CD4-positive, alpha-beta T cell treated with Interleukin-6 for 4 hours (primary cell): Measurements from ENCODE around the gene HS3ST4.
"Not testable (repeated sequence)": the region's sequence is repeated elsewhere in the genome, so short reads cannot be mapped to it uniquely, and the experiment has no call there.

Source experiments
- DNase-seq: peaks from one replicate; pipeline ENCODE4 v3.0.0-alpha.2; 2020; ENCODE audit warnings: mixed read lengths

Gene HS3ST4

DNA sequence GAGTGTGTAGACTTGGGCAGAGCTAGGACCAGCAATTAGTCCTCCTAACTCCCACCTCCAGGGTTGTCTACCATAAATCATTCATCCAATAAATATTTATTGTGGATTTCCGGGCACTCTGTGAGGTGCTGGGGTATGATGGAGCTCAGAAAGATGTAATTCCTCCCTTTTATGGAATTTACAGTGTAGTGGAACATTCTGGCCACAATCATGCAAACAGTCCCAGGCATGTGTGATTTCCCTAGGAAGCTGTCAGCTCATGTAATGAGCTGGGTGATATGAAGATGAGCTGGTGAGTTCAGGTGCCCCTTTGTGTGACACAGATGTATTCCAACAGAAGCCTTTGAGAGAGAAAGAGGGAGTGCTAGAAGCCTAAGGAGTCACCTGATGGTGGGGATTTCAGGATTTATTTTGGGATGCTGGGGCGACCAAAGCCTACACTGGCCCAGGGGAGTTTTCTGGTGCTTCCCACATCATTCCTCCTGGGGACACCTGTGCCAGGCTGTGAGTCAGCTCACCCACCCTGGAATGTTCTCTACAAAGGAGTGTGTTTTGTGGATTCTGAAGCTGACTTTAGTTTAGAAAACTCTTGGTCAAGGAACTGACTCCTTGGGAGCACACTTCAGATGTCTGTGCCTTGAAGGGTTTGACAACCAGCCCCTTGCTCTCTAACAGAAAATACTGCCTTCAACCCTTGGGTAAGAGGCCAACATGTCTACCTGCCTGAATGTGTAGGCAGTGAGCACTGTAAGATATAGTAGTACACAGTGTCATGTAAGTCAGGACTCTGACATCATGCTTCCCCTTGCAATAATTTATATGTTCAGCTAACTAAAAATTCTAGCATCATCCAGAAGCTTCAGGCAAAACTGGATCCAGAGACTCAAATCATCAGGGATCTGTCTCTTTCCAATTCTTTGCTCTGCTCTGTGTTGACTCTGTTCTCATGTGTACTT is 42.9 kb downstream of the HS3ST4 start:
- no peak for DNase-seq

DNA sequence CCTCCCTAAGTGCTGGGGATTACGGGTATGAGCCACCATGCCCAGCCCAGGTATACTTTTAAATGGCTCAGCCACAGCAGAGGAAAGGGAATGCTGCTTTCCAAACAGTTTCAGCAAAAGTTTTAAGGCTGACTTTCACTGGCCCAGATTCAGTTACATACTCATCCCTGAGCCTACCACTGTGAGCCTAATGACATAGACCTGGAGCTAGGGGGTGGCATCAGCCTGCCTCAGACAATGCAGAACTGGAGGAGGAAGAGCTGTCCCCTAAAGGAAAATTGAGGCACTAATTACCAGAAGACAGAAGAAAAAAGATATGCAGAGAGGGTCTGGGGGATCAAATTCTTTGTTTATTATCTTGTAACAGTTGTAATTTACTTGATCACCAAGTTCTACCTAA is 43.9 kb downstream of the HS3ST4 start:
- no peak for DNase-seq

DNA sequence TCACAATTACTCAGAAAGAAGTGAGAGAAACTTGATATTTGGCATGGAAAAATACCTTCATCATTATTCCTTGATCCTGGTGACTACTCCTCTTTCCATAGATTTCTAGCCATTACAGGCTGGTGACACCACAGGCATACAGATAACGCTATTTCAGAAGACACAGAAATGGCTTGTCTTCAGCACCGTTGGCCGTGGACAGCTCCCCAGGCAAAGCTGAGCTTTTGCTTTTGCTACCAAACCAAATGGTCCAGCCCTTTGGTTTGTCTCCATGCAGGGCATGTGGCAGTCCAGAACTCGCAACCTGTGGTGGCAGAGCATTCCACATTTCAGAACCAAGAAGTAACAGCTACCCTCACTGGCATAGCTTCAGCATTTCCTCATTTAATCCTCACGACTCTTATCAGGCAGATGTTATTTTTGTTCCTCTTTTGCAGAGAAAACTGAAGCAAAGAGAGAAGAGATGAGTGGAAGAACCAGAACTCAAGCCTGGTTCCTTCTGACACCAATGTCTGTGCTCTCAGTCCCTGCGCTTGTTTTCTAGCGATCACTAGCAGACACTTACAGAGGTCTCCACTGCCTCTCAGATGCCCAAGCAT is 55.5 kb downstream of the HS3ST4 start:
- DNase-seq = no peak

DNA sequence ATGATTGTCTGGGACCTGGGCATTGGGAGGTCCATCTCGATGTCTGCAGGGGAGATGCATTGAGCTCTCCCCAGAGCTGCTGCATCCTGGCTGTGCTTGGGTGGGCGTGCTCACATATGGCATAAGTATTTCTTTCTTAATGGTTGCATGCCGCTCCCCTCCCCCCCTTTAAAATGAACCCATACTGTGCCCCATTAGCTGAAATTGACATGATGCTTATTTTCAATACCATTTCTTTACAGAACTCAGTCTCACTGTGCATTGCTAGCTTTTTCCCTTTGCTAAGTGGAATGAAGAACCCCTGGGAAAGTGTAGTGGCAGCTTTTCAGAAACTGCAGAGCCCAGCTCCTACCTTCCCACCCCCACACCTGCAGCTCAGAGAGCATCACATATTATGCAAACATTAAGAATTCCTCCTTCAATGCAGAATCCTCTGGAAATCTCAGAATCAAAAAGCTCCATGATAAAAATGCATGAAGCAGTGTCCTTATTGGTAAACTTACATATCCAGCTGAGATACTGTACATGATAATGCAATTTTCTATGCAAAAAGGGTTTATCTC is 56.4 kb downstream of the HS3ST4 start:
- DNase-seq = no peak

DNA sequence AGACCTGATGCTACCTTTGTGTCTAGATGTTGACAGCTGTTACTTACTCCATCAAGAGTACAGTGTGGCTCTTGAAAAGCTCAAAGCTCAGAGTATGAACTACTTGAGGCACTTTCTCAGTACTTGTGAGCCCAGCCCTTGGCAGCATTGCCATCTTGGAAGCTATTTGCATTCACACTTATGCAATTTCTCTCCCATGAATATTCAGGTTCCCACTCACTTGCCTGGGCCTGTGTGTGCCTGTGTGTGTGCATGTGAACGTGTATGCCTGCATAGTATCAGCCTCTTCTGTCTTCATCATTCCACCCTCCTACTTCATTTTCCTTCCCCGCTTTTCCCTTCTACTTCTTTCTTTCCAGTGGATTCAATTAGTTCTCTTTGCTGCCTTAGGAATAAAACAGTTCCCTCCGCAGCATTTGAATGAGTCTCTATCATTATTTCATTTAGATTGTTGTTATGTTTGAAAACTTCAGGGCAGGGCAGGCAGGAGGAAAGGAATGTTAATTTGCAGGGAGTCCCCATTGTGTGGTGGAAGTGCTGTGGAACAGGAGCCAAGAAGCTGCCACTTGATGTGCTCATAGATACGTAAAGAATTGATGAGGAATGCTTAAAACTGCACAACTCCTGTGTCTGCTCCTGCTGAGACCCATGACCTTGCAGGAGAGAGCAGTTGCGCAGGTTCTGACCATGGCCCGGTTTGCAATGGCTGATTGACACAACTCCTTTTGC is 58.9 kb downstream of the HS3ST4 start:
- no peak for DNase-seq

DNA sequence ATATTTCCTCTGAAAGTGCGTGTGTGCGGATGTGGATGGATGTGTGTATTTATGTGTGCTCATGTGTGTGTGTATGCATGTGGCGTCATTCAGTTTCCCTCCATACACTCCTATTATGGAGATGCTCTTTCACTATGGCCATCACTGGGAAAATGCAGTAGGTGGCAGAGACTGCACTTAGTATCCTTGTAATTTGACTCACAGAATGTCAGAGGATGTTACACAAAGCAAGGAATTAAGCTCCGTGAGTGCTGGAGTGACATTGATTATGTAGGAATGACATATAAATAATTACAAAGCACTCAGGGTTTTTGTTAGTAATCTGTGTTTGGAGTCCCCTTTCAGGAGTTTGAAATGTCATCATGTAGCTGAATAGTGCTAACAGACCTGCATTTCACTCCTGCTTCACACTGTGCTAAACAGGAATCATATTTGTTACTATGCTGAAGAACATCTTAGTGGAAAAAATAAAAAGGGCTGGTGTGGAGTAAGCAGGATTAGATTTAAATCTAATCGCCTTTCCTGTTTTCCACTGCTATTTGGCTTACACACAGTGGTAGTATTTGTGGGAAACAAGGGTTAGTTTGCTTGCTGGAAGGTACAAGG is 59.6 kb downstream of the HS3ST4 start:
- DNase-seq = no peak

DNA sequence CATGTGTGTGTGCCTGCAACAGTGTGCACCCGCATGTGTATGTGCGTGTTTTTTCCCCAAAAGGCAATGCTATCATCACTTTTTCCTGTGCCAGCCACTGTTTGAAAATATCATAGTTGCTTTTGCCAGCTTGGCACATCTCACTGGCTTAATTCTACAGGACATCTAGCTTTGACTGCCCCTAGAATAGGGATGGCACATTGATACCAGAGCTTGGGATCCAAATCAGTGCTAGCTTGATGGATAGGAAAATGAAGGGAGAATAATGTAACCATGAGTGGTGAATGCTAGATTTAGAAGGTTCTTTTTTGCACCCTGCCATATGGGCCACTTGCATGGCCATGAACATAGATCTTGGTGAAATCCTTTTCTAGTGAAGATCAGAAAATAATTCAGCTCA is 72.7 kb downstream of the HS3ST4 start:
- no peak for DNase-seq

DNA sequence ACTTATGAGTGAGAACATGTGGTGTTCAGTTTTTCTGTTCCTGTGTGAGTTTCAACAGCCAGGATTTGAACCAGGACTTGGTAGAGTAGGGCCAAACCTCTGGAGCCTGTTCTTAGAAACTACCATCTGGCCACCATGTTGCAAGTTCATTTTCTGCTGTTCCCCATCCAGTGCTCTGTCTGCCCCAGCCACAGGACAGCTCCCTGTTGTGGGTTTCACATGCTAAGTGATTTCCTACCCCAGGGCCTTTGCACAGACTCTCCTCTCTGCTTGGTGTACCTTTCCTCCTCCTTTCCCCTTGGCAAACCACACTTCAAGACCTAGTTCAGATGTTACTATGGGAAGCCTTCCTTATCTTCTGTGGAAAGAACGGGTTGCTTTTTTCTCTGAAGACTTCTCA is 79.5 kb downstream of the HS3ST4 start:
- no peak for DNase-seq

DNA sequence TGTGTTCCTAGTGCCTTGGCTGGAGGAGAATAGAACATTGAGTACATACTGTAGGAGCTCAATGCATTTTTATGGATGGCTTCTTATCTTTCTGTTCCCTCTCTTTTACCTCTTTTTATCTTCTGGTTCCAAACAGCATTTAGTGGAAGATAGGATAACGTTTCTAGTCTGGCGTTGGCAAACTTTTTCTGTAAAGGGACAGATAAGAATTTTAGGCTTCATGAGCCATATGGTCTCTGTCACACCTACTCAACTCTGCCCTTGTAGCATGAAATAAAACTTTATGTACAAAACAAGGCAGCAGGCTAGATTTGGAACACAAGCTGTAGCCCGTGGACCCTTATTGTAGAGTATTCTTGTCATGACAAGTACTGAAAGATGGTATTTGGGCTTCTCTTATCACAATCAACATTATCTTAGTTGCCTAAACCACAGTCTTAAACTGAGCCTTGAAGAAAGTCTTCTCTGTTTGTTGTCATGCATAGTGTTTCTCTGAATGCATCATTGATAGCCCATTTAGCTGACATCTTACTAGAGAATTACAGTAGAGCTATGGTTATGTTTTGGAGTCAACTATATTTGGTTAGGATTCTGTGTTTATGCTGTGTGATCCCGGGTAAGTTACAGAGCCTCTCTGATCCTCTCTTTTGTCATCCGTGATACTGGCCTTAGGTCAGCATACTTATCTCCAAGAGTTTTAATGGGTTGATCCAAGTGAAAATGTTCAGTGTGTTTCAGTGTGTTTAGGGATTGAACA is 80.2 kb downstream of the HS3ST4 start:
- DNase-seq = no peak

DNA sequence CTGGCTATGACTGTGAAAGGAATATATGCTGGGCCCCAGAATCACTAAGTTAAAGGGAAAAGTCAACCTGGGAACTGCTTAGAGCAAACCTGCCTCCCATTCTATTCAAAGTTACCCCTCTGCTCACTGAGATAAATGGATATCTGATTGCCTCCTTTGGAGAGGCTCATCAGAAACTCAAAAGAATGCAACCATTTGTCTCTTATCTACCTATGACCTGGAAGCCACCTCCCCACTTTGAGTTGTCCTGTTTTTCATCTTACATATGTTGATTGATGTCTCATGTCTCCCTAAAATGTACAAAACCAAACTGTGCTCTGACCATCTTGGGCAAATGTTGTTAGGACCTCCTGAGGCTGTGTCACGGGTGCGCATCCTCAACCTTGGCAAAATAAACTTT is 84.5 kb downstream of the HS3ST4 start:
- not testable (repeated sequence) for DNase-seq

DNA sequence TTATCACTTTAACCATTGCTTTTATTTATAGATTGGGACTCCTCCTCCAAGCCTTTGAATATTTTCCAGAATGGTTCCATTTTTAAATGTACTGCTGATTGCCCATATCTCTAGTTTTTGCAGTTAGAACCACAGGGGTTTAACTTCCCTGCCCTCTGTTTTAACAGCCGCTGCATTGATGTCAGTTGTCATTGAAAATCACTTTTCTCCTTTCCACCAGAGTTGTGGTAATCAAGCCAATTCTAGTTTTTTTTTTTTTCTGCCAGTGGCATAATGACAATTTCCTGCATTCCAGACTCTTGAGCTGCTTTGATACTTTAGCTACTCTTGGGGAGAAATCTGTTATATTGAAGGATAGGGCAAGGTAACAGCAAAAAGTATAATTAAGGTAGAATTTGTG is 91.5 kb downstream of the HS3ST4 start:
- DNase-seq = no peak

DNA sequence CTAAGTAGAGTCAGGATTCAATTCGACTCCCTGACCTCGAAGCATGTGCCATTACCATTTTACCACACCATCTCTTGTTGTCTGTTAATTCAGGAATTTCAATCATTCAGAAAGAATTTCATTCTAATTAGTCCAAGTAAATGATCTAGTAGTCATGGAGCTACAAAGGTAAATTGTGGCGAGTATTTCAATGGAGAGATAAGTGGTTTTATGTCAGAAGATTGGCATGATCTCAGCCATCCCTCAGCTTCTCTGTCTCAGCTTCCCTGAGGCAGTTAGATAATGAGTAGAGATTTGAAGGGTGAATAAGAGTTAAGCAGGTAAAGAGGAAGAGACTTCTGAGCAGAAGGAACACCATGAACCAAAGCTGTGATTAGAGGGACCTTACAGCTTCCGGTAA is 93.6 kb downstream of the HS3ST4 start:
- DNase-seq = no peak

DNA sequence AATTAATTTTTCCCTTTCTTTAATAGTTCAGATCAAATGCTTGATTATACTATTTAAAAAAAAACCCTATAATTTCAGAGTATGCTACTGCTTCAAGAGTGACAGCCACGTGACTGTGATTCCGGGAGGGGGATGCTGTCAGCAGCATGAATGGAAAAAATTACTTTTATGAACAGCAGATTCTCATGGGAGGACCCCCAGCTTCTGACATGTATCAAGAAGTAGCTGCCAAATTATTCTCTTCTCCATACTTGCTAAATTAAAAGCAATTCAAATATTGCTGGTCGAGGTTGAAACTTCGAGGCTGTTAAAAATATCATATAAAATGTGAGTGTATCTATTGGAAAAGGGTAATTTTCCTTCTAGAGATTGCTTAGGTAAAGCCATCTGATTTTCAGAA is 95.0 kb downstream of the HS3ST4 start:
- DNase-seq = no peak

DNA sequence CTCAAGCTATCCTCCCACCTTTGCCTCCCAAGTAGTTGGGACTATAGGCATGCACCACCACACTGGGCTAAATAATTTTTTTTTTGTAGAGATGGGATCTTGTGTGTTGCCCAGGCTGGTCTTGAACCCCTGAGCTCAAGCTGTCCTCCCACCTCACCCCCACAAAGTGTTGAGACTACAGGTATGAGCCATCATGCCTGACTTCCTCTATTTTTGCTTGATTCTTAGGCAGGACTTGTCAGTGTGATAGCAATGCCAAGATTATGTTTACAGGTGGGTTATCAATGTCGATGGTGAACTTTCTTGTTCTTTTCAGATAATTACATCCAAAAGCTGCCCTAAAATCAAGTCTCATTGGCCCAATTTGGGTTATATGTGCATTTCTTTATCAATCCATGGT is 96.9 kb downstream of the HS3ST4 start:
- no peak for DNase-seq

DNA sequence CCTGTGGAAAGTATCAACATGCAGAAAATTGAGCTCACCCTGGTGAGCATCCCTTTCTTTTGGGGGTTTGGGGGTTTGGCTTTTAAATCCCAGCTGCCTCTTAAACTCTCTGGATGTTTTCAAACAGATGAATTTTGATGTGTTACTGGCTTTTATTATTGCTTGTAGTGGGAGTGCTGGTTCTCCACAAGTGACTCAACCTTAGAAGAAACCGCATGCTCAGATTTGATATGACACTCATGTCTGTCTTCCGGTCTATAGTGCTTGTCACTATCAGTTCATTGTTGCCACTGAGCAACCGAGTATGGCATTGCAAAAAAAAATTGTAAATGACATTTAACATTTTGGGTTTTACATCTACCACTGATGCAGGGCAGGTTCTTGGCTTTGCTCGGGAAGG is 104.5 kb downstream of the HS3ST4 start:
- no peak for DNase-seq

DNA sequence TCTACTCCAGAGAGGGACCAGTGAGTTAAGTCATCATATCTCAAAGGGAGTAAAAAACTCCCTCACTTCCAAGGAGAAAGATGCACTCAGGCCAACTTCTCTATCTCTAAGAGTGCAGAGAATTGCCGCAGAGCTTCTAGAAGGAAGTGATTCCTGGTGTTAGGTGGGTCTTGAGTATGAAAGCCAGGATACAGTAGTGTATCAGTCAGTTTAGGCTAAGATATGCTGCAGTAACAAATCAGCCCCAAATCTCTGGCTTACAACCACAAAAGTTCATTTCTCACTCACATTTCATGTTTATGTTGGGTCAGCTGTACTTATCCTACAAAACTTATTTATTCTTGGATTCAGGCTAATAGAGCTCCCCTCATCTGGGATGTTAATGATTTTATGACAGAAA is 106.3 kb downstream of the HS3ST4 start:
- DNase-seq = no peak

DNA sequence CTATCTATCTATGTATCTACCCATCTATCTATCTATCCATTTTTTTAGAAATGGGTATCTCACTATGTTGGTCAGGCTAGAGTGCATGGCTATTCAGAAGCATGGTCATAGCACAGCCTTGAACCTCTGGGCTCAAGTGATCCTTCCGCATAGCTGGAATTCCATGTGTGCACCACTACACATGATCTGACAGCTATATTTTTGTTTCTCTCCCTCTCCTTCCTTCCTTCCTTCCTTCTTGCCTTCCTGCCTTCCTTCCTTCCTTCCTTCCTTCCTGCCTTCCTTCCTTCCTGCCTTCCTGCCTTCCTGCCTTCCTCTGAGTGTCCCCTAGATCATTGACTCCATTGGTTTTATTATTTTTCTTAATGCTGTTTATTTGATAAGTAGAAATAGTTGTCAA is 108.1 kb downstream of the HS3ST4 start:
- no peak for DNase-seq

DNA sequence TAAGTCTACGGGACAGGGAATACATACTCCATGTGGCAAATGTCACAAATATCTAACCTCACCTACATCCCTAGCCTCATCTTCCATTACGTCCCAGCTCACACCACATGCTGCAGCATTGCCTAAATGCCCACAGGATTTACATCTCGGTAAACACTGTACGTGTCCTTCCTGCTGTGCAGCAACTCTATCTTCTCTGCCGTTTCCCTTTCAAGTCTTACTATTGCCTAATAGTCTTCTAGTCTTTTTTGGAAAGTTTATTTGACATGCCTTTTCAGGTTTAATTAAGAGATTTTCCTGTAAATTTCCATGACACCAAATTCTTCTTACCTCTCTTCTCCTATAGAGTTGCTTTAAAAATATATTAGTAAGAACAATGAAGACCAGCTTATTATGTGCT is 120.5 kb downstream of the HS3ST4 start:
- DNase-seq = no peak

DNA sequence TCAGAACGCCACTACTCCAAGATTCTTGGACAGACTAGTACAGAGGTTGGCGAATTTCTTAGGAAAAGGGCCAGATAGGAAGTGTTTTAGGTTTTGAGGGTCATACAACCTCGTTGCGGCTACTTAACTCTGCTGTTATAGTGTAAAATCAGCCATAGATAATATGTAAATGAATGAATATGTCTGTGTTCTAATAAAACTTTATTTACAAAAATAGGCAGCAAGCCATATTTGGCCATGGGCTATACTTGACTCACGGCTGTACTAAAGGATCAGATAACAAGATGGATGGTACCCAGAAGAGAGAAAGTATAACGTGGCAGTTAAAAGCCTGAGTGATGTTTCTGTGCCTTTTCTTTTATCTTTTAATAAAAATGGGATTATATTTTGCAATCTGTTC is 125.5 kb downstream of the HS3ST4 start:
- no peak for DNase-seq

DNA sequence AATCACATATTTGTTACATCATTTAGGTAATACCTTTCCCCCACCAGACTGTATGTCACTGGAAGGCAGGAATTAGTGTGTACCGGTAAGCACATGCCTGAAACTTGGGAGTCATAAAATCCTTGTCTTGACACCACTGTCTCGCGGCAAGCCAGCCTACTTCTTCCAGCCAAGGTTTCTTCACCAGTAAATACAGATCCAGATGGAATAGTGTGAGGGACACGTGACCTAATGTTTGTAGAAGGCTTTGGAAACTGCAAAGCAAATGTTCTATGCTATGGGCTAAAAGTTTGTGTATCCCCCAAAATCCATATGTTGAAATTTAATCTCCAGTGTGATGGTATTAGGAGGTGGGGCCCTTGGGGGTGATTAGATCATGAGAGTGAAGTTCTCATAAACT is 126.1 kb downstream of the HS3ST4 start:
- no peak for DNase-seq

DNA sequence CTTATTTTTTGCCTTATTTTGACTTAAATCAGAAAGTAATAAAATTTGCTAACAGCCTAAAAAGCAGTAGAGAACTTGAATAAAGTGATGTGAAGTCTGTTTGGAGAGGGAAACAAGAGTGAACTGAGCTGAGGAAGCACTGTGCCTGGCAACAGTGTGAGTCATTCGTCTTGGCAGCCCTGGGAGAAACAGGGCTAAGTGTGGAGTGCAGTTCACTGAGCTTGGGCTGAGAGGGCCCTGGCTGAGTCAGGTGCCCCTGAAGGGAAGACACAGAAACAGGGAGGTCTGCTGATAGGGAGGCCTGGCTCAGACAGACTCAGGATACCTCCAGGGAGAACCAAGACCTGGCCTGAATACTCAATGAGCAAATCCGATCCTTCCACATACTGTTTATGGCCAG is 132.1 kb downstream of the HS3ST4 start:
- DNase-seq = no peak

DNA sequence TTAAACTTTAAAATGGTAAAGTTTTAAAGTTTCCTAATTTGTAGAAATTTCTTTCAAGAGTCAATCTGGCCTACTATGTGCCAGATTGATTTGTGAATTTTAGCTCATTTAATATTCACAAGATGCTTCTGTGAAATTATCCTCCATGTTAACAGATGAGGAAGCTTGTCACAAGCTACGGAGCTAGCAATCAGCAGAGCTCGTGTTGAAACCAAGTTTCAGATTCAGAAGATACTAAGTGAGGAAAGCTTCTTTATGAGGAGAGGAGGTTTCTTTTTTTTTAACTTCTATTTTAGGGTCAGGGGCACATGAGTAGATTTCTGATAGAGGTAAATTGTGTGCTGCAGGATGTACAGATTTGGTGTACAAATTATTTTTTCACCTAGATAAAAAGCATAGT is 135.9 kb downstream of the HS3ST4 start:
- no peak for DNase-seq
